ENCODE data around the gene SLCO2B1.
A peak's percentile ranks its signal among the peaks of the same experiment; 100 is the strongest.
"Not testable (repeated sequence)": the region's sequence is repeated elsewhere in the genome, so short reads cannot be mapped to it uniquely, and the experiment has no call there.

SLCO2B1 gene

GRCh38 chr11:75150879-75151278, at the start of gene SLCO2B1:
Gene SLCO2B1 (plus strand): TSS chr11:75151107. CDS start chr11:75151382, 275 bp downstream.
- peak within 1 kb of the TSS; percentile 67 to 78 for H3K9ac ChIP-seq (ENCODE audit: low read depth in 1 of 2, low read length in 2 of 2)
- no peaks in the 10 kb centered on the region for H3K27me3 ChIP-seq (ENCODE audit: control insufficient read depth in 2 of 2, insufficient read depth in 2 of 2, low read length in 2 of 2)
- peaks cover 63 to 72% of the 10 kb centered on the region in 2 donors for H3K4me1 ChIP-seq (ENCODE audit: control insufficient read depth in 2 of 2, insufficient read depth in 2 of 2, low read length in 2 of 2)
- H3K4me3 ChIP-seq (ENCODE audit: low read length in 2 of 2): peak within 1 kb of the TSS; percentile 60 to 68
- H3K36me3 ChIP-seq (ENCODE audit: control insufficient read depth in 2 of 2, insufficient read depth in 2 of 2, low read length in 2 of 2): no peaks in the 10 kb centered on the region
- peak within 1 kb of the TSS; percentile 86 to 89 for H3K27ac ChIP-seq (ENCODE audit: low read depth in 2 of 2, low read length in 2 of 2)
- no peaks in the 10 kb centered on the region for H3K9me3 ChIP-seq (ENCODE audit: control insufficient read depth in 2 of 2, low read length in 2 of 2)

- Histone ChIP-seq H3K27ac (ENCODE audit: low read depth in 2 of 2, low read length in 2 of 2) (no peak overlapping the region), H3K9ac (ENCODE audit: low read depth in 1 of 2, low read length in 2 of 2) (no peak overlapping the region), H3K27me3 (ENCODE audit: control insufficient read depth in 2 of 2, insufficient read depth in 2 of 2, low read length in 2 of 2) (no peaks in the 10 kb centered on the region), H3K4me1 (ENCODE audit: control insufficient read depth in 2 of 2, insufficient read depth in 2 of 2, low read length in 2 of 2) (no peaks in the 10 kb centered on the region), H3K36me3 (ENCODE audit: control insufficient read depth in 2 of 2, insufficient read depth in 2 of 2, low read length in 2 of 2) (no peaks in the 10 kb centered on the region), H3K9me3 (ENCODE audit: control insufficient read depth in 2 of 2, low read length in 2 of 2) (no peaks in the 10 kb centered on the region), H3K4me3 (ENCODE audit: low read length in 2 of 2) (no peak overlapping the region)
Measured at GRCh38 chr11:75101424-75102128, 49.3 kb upstream of the SLCO2B1 start.

GRCh38 chr11:75103380-75104026, 47.4 kb upstream of the SLCO2B1 start:
- Histone ChIP-seq H3K36me3 (ENCODE audit: control insufficient read depth in 2 of 2, insufficient read depth in 2 of 2, low read length in 2 of 2) (no peaks in the 10 kb centered on the region), H3K4me3 (ENCODE audit: low read length in 2 of 2) (no peak overlapping the region), H3K27me3 (ENCODE audit: control insufficient read depth in 2 of 2, insufficient read depth in 2 of 2, low read length in 2 of 2) (no peaks in the 10 kb centered on the region), H3K9me3 (ENCODE audit: control insufficient read depth in 2 of 2, low read length in 2 of 2) (no peaks in the 10 kb centered on the region), H3K4me1 (ENCODE audit: control insufficient read depth in 2 of 2, insufficient read depth in 2 of 2, low read length in 2 of 2) (no peaks in the 10 kb centered on the region), H3K27ac (ENCODE audit: low read depth in 2 of 2, low read length in 2 of 2) (no peak overlapping the region), H3K9ac (ENCODE audit: low read depth in 1 of 2, low read length in 2 of 2) (no peak overlapping the region)

GRCh38 chr11:75105462-75105925, 45.4 kb upstream of the SLCO2B1 start:
- Histone ChIP-seq H3K9ac (ENCODE audit: low read depth in 1 of 2, low read length in 2 of 2) (no peak overlapping the region), H3K27ac (ENCODE audit: low read depth in 2 of 2, low read length in 2 of 2) (no peak overlapping the region), H3K9me3 (ENCODE audit: control insufficient read depth in 2 of 2, low read length in 2 of 2) (no peaks in the 10 kb centered on the region), H3K4me3 (ENCODE audit: low read length in 2 of 2) (no peak overlapping the region), H3K36me3 (ENCODE audit: control insufficient read depth in 2 of 2, insufficient read depth in 2 of 2, low read length in 2 of 2) (no peaks in the 10 kb centered on the region), H3K4me1 (ENCODE audit: control insufficient read depth in 2 of 2, insufficient read depth in 2 of 2, low read length in 2 of 2) (no peaks in the 10 kb centered on the region), H3K27me3 (ENCODE audit: control insufficient read depth in 2 of 2, insufficient read depth in 2 of 2, low read length in 2 of 2) (no peaks in the 10 kb centered on the region)

- not testable (repeated sequence) for H3K9me3 ChIP-seq (ENCODE audit: control insufficient read depth in 2 of 2, low read length in 2 of 2); H3K27me3 ChIP-seq (ENCODE audit: control insufficient read depth in 2 of 2, insufficient read depth in 2 of 2, low read length in 2 of 2)
Measured at GRCh38 chr11:75105967-75106681, 44.8 kb upstream of the SLCO2B1 start.

GRCh38 chr11:75107187-75107586, 43.7 kb upstream of the SLCO2B1 start:
- Histone ChIP-seq H3K27me3 (ENCODE audit: control insufficient read depth in 2 of 2, insufficient read depth in 2 of 2, low read length in 2 of 2) (no peaks in the 10 kb centered on the region), H3K36me3 (ENCODE audit: control insufficient read depth in 2 of 2, insufficient read depth in 2 of 2, low read length in 2 of 2) (no peaks in the 10 kb centered on the region), H3K9ac (ENCODE audit: low read depth in 1 of 2, low read length in 2 of 2) (no peak overlapping the region), H3K4me3 (ENCODE audit: low read length in 2 of 2) (no peak overlapping the region), H3K27ac (ENCODE audit: low read depth in 2 of 2, low read length in 2 of 2) (no peak overlapping the region), H3K9me3 (ENCODE audit: control insufficient read depth in 2 of 2, low read length in 2 of 2) (no peaks in the 10 kb centered on the region), H3K4me1 (ENCODE audit: control insufficient read depth in 2 of 2, insufficient read depth in 2 of 2, low read length in 2 of 2) (no peaks in the 10 kb centered on the region)

More at GRCh38 chr11:75105967-75106681, 44.8 kb upstream of the SLCO2B1 start:
- H3K36me3 ChIP-seq (ENCODE audit: control insufficient read depth in 2 of 2, insufficient read depth in 2 of 2, low read length in 2 of 2); H3K4me3 ChIP-seq (ENCODE audit: low read length in 2 of 2); H3K4me1 ChIP-seq (ENCODE audit: control insufficient read depth in 2 of 2, insufficient read depth in 2 of 2, low read length in 2 of 2); H3K27ac ChIP-seq (ENCODE audit: low read depth in 2 of 2, low read length in 2 of 2); H3K9ac ChIP-seq (ENCODE audit: low read depth in 1 of 2, low read length in 2 of 2): not testable (repeated sequence)

- Histone ChIP-seq H3K36me3 (ENCODE audit: control insufficient read depth in 2 of 2, insufficient read depth in 2 of 2, low read length in 2 of 2) (no peaks in the 10 kb centered on the region), H3K27ac (ENCODE audit: low read depth in 2 of 2, low read length in 2 of 2) (no peak overlapping the region), H3K4me3 (ENCODE audit: low read length in 2 of 2) (no peak overlapping the region), H3K27me3 (ENCODE audit: control insufficient read depth in 2 of 2, insufficient read depth in 2 of 2, low read length in 2 of 2) (no peaks in the 10 kb centered on the region), H3K9me3 (ENCODE audit: control insufficient read depth in 2 of 2, low read length in 2 of 2) (peaks cover 2 to 7% of the 10 kb centered on the region in 2 donors), H3K4me1 (ENCODE audit: control insufficient read depth in 2 of 2, insufficient read depth in 2 of 2, low read length in 2 of 2) (no peaks in the 10 kb centered on the region), H3K9ac (ENCODE audit: low read depth in 1 of 2, low read length in 2 of 2) (no peak overlapping the region)
Measured at GRCh38 chr11:75112200-75112599, 38.7 kb upstream of the SLCO2B1 start.

GRCh38 chr11:75113030-75113429, 37.9 kb upstream of the SLCO2B1 start:
- Histone ChIP-seq H3K27ac (ENCODE audit: low read depth in 2 of 2, low read length in 2 of 2) (no peak overlapping the region), H3K4me1 (ENCODE audit: control insufficient read depth in 2 of 2, insufficient read depth in 2 of 2, low read length in 2 of 2) (no peaks in the 10 kb centered on the region), H3K36me3 (ENCODE audit: control insufficient read depth in 2 of 2, insufficient read depth in 2 of 2, low read length in 2 of 2) (no peaks in the 10 kb centered on the region), H3K9me3 (ENCODE audit: control insufficient read depth in 2 of 2, low read length in 2 of 2) (peaks cover 2 to 7% of the 10 kb centered on the region in 2 donors), H3K9ac (ENCODE audit: low read depth in 1 of 2, low read length in 2 of 2) (no peak overlapping the region), H3K4me3 (ENCODE audit: low read length in 2 of 2) (no peak overlapping the region), H3K27me3 (ENCODE audit: control insufficient read depth in 2 of 2, insufficient read depth in 2 of 2, low read length in 2 of 2) (no peaks in the 10 kb centered on the region)

GRCh38 chr11:75114465-75114864, 36.4 kb upstream of the SLCO2B1 start:
- Histone ChIP-seq H3K4me1 (ENCODE audit: control insufficient read depth in 2 of 2, insufficient read depth in 2 of 2, low read length in 2 of 2) (no peaks in the 10 kb centered on the region), H3K4me3 (ENCODE audit: low read length in 2 of 2) (no peak overlapping the region)

GRCh38 chr11:75118577-75118976, 32.3 kb upstream of the SLCO2B1 start:
- Histone ChIP-seq H3K27ac (ENCODE audit: low read depth in 2 of 2, low read length in 2 of 2) (no peak overlapping the region), H3K9ac (ENCODE audit: low read depth in 1 of 2, low read length in 2 of 2) (no peak overlapping the region), H3K4me3 (ENCODE audit: low read length in 2 of 2) (no peak overlapping the region), H3K27me3 (ENCODE audit: control insufficient read depth in 2 of 2, insufficient read depth in 2 of 2, low read length in 2 of 2) (no peaks in the 10 kb centered on the region), H3K36me3 (ENCODE audit: control insufficient read depth in 2 of 2, insufficient read depth in 2 of 2, low read length in 2 of 2) (no peaks in the 10 kb centered on the region), H3K4me1 (ENCODE audit: control insufficient read depth in 2 of 2, insufficient read depth in 2 of 2, low read length in 2 of 2) (no peaks in the 10 kb centered on the region), H3K9me3 (ENCODE audit: control insufficient read depth in 2 of 2, low read length in 2 of 2) (peaks cover 2 to 10% of the 10 kb centered on the region in 2 donors)

More at GRCh38 chr11:75114465-75114864, 36.4 kb upstream of the SLCO2B1 start:
- H3K36me3 ChIP-seq (ENCODE audit: control insufficient read depth in 2 of 2, insufficient read depth in 2 of 2, low read length in 2 of 2): no peaks in the 10 kb centered on the region
- H3K27ac ChIP-seq (ENCODE audit: low read depth in 2 of 2, low read length in 2 of 2): no peak overlapping the region
- no peak overlapping the region for H3K9ac ChIP-seq (ENCODE audit: low read depth in 1 of 2, low read length in 2 of 2)
- H3K9me3 ChIP-seq (ENCODE audit: control insufficient read depth in 2 of 2, low read length in 2 of 2): peaks cover 2 to 10% of the 10 kb centered on the region in 2 donors
- H3K27me3 ChIP-seq (ENCODE audit: control insufficient read depth in 2 of 2, insufficient read depth in 2 of 2, low read length in 2 of 2): no peaks in the 10 kb centered on the region
